C4-2B (cell line): Measurements from ENCODE around the gene MACF1.

Experiments
- CTCF ChIP-seq: fragments of 450-650 bp; conservative IDR thresholded peaks from 2 replicates; pipeline ENCODE4 v1.5.1; 2017; ENCODE audit warnings: mild to moderate bottlenecking
- ZFX ChIP-seq: fragments of 450-650 bp; IDR thresholded peaks from 2 replicates; pipeline ENCODE4 v1.6.1; 2017

GRCh38 chr1:39184354-39184818 is 20.1 kb upstream of the MACF1 start:
- TF ChIP-seq CTCF: no peak
- no peak for TF ChIP-seq ZFX
